Measurements from ENCODE around the gene ZNF512.

DNA sequence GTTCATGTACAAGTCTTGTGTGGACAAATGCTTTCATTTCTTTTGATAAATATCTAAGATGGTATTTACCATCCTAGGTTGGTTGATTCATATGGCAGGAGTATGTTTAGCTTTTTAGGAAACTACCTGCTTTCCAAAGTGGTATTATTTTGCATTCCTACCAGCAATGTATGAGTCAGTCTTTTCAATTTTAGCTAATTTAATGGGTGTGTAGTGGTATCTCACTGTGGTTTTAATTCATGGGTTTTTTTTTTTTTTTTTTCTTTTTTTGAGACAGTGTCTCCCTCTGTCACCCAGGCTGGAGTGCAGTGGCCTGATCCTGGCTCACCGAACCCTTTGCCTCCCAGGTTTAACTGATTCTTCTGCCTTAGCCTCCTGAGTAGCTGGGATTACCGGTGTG, 4.2 kb downstream of the ZNF512 start:
- TF ChIP-seq POLR2A (IDR thresholded peaks at IDR 0.05; ENCODE audit: low read length) (no peak), GATA1 (IDR thresholded peaks at IDR 0.05; ENCODE audit: low read depth, low read length) (no peak)

All from erythroblast (primary cell).